GM21447 (cell line): ENCODE data around the gene ZYG11B.
"Not testable (repeated sequence)": the region's sequence is repeated elsewhere in the genome, so short reads cannot be mapped to it uniquely, and the experiment has no call there.

Experiments
- ATAC-seq: cut with Tn5 transposase; IDR thresholded peaks from one replicate; pipeline ENCODE4 v1.9.1; 2021; ENCODE audit not compliant: unreplicated experiment

Gene ZYG11B

DNA sequence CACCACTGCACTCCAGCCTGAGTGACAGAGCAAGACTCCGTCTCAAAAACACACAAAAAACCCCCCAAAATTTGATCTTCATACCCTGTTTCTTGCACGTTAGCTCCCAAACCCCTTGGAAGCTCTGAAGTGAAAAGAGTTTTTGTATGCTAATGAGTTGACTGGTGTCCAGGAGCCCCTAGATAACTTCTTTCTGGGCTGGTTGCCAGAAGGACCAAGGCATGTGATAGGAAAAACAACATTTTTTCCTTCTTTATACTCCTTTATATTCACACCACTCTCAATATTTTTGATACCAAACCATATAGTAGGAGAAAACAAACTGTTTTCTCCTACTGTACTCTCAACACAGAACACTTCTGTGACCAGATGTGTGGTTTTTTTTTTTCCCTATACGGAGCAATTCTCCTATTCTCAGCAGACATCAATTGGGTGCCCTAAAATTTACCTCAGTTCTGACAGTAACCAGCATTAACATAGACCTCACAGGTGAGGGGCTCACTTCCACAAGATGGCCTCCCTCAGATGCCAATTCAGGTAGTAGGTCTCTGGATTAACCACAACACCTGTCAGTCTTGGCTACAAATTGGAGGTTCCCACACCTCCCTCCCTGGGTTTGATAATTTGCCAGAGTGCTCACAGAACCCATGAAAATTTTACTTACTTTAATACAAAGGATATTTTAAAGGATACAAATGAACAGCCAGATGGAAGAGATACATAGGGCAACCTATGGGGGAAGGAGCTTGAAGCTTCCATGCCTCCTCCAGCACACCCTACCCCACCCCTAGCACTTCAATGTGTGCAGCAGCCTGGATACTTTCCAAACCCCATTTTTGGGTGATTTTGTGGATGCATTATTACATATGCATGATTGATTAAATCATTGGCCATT lies 25.6 kb downstream of the ZYG11B start:
- no peak for ATAC-seq

DNA sequence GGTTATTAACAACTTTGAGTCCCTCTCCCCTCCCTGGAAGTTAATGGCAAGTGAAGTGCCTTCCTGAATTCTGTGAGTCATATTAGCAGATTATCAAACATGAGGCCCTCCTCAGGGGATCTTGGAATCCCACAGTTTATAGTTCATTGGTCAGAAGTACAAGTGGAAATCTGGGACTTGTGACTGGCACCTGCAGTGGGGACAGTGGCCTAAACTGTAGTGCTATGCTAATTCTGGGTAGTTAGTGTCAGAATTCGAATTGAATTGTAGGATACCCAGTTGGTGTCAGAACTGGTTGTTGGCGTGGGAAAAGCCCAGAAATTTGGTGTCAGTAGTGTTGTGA lies 26.2 kb downstream of the ZYG11B start:
- no peak for ATAC-seq

DNA sequence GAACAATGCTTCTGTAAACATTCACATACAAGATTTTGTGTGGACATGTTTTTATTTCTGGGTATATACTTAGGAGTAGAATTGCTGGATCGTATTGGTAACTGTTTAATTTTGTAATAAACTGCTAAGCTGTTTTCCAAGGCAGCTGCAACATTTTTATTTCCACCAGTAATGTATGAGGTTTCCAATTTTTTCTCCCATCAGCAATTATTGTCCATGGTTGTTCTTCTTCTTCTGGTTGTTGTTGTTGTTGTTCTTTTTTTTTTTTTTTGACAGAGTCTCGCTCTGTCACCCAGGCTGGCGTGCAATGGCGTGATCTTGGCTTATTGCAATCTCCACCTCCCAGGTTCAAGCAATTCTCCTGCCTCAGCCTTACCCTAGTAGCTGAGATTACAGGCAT lies 26.9 kb downstream of the ZYG11B start:
- ATAC-seq = no peak

DNA sequence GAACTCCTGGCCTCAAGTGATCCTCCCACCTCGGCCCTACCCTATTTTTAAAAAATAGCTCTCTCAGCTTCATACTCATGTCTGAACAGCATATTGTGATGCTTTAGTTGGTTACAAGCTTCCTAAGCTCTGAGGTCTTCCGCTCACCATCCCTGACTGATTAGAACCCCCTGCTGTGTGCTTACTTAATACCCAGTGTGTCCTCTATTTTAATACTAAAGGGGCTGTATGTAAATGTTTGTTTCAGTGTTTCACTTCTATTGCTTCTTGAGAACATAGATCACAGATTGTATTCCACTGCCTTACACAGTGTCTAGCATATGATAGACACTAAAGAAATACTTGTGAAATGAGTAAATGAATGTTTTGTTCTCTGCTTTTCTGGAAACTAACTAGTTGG lies 29.8 kb downstream of the ZYG11B start:
- no peak for ATAC-seq

DNA sequence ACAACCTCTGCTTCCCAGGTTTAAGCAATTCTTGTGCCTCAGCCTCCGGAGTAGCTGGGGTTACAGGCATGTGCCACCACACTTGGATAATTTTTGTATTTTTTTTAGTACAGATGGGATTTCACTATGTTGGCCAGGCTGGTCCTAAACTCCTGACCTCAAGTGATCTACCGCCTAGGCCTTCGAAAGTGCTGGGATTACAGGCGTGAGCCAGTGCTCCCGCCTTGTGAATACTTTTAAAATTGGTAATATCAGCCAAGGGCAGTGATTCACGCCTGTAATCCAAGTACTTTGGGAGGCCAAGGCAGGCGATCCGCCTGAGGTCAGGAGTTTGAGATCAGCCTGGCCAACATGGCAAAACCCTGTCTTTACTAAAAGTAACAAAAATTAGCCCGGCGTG lies 33.7 kb downstream of the ZYG11B start:
- no peak for ATAC-seq

DNA sequence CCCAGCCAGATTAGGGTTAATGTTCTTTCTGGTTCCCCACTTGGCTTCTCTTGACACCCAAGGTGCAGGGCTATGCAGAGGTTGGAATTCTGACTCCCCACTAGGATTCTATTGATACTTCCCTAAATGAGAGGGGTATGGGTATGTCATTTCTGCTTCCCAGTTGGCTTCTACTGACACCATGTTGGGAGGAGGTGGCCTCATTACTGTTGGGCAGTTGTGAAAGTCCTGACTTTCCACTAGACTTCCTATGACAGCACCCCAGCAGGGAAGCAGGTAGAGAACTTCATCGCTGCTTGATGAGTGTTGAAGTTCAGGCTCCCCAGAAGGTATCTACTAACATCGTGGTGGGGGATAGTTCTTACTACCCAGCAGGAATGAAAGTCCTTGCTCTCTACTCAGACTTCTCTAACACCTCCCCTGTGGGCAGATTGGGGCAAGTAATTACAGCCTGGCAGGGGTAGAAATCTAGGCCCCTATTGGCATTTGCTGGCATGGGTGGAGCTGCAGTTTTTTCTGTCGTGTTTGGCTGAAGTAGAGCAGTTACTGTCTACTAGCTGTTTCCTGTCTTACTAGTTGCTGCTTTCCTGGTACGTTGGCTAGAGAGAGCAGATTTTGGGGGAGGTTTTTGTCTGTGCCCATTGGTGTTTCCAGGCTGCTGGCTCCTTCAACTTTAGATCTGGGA lies 41.5 kb downstream of the ZYG11B start:
- no peak for ATAC-seq

DNA sequence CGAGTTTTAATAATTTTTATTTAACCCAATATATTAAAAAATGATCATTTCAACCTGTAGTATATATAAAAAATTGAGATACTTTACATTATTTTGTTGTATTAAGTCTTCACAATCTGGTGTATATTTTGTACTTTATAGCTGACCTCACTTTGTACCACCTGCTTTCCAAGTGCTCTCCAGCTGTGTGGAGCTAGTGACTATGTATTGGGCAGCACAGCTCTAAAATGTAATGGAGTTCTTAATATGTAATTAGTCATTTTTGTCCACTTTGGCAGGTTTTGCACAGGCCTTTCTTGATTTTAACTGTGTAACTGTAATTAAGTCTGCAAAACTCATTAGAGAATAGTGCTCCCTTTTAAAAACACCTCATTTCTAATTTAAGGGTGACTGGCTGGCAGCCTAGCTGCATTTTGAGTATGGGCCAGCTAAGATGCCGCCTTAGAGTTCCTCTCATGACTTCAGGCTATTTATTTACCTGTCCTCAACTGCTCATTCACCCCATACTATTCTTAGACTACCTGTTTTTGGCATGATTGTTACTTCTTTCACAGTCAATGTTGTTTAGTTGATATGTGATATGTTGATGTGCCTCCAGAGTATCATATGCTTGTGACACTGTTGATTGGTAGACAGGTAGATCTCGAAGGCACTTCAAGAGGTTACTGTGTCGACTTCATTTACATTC lies 43.2 kb downstream of the ZYG11B start:
- ATAC-seq = no peak

DNA sequence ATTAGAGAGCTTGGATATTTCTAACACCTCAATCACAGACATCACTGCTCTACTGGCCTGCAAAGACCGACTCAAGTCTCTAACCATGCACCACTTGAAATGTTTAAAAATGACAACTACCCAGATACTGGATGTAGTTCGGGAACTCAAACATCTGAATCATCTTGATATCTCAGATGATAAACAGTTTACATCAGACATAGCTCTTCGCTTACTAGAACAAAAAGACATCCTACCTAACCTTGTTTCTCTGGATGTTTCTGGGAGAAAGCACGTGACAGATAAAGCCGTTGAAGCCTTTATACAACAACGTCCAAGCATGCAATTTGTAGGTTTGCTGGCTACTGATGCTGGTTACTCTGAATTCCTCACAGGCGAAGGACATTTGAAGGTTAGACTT lies 45.1 kb downstream of the ZYG11B start:
- ATAC-seq = no peak

DNA sequence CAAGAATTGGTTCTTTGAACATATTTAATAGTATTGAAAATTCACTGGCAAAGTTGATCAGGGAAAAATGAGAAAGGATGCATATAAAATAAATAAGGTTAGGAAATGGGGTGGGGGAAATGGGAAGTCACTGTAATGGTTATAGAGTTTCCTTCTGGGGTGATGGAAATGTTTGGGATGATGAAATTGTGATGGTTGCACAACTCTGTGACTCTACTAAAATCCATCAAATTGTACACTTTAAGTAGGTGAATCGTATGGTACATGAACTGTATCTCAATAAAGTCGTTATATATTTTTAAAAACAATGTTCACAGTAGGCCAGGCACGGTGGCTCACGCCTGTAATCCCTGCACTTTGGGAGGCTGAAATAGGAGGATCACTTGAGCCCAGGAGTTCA lies 59.9 kb downstream of the ZYG11B start:
- no peak for ATAC-seq

DNA sequence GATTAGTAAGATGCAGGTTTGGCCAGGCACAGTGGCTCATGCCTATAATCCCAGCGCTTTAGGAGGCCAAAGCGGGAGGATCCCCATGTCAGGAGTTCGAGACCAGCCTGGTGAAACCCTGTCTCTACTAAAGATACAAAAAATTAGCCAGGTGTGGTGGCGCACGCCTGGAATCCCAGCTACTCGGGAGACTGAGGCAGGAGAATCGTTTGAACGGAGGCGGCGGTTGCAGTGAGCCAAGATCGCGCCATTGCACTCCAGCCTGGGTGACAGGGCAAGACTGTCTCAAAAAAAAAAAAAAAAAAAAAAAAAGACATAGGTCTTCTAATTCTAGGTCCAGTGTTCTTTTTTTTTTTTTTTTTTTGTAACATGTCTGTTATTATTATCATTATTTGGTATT lies 64.2 kb downstream of the ZYG11B start:
- ATAC-seq = not testable (repeated sequence)

DNA sequence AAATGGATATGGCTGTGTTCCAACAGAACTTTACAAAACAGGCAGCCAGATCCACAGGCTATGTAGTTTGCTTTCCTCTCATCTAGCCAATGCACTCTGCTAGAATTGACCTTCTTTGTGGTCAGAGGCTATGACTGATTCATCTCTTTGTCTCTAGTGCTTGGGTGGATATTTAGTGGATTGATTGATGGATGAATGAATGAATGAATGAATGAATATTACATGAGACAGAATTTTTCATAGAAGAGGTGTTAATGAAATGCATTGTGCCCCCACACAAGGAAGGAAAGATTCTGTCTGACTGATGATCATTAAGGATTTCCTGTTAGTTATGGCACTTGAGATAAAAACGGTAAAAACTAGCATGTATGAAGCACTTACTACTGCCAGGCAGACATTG lies 65.8 kb downstream of the ZYG11B start:
- ATAC-seq = no peak

DNA sequence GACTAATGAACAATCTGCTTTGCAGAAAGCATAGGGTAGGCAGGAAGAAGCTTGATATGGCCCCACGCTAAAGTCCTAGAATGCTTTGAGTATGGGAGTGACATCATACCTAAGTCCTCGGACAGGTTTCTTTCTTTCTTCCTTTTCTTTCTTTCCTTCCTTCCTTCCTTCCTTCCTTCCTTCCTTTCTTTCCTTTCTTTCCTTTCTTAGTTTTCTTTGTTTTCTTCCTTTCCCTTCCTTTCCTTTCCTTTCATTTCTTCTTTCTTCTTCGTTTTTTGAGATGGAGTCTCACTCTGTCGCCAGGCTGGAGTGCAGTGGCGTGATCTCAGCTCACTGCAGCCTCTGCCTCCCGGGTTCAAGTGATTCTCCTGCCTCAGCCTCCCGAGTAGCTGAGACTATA lies 67.5 kb downstream of the ZYG11B start:
- ATAC-seq = not testable (repeated sequence)

DNA sequence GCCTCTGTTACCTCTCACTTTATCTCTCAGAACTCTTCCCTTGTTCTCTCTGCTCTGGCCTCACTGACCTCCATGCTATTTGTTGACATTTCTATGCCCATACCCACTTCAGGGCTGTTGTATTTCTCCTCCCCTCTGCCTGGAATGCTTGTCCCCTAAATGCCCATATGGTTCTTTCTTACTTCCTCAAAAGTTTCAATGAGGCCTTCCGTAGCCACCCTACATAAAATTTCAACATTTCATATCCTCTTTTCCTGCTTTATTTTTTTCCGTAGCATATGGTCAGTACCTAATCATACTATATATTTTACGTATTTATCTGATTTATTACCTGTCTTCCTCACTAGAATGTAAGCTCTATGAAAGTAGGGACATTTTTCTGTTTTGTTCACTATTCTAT lies 69.2 kb downstream of the ZYG11B start:
- no peak for ATAC-seq

DNA sequence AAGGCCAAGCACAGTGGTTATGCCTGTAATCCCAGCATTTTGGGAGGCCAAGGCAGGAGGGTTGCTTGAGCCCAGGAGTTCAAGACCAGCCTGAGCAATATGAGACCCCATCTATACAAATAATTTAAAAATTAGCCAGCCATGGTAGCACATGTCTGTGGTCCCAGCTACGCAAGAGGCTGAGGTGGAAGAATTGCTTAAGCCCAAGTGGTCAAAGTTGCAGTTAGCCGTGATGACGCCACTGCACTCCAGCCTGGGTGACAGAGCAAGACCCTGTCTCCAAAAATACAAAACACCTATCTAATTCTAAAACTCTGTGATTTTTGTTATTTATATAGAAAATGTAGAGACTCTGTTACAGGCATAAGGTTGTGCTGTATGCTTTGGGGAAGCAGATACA lies 72.1 kb downstream of the ZYG11B start:
- no peak for ATAC-seq

DNA sequence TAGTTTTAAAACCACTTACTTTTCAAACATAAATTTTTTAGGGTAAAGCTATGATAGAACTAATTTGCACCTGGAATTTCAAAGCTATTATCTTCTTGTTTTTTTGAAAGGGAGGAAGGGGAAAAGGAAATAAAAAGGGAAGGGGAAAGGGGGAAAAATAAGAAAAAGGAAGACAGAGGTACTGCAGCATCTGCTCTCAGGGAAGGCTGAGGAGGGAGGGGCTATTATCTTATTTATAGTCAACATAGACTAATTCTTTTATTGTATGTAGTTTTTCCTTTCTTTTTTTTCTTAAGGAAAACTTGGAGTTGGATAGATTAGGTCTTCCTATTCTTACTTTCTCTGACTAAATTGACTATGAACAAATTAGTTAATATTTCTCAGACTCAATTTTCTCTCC lies 74.8 kb downstream of the ZYG11B start:
- ATAC-seq = no peak

DNA sequence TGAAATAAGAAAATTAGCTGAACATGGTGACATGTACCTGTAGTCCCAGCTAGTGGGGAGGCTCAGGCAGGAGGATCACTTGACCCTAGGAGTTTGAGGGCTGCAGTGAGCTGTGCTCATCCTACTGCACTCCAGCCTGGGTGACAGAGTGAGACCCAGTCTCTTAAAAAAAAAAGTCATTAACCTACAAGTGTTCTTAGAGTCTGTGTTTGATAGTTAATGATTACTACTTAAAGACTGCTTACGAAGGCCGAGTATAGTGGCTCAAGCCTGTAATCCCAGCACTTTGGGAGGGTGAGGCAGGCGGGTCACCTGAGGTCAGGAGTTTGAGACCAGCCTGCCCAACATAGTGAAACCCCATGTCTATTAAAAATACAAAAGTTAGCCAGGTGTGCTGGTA lies 77.8 kb downstream of the ZYG11B start:
- not testable (repeated sequence) for ATAC-seq

DNA sequence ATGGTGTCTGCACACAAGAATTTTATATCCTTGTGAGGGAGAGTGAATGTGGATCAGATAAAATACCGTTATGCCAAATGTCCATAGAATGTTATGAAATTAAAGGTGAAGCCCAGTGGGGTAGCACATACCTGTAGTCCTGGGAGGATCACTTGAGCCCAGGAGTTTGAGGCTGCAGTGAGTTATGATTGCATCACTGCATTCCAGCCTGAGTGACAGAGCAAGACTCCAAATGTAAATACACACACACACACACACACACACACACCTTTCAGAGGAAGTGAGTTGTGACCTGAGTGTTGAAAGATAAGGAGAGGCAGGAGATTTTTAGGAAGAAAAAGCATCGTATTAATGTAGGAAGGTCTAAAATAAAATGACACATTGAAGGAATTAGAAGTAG lies 88.2 kb downstream of the ZYG11B start:
- ATAC-seq = no peak

DNA sequence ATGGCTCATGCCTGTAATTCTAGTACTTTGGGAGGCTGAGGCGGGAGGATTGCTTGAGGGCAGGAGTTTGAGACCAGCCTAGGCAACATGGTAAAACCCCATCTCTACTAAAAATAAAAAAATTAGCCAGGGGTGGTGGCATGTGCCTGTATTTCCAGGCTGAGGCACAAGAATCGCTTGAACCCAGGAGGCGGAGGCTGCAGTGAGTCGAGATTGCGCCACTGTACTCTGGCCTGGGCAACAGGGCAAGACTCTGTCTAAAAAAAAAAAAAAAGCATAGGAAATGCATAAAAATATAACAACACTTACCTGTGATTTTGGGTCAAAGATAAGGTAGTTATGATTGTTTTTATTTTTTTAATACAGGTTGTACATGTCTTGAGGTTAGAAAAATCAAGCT lies 94.6 kb downstream of the ZYG11B start:
- not testable (repeated sequence) for ATAC-seq

DNA sequence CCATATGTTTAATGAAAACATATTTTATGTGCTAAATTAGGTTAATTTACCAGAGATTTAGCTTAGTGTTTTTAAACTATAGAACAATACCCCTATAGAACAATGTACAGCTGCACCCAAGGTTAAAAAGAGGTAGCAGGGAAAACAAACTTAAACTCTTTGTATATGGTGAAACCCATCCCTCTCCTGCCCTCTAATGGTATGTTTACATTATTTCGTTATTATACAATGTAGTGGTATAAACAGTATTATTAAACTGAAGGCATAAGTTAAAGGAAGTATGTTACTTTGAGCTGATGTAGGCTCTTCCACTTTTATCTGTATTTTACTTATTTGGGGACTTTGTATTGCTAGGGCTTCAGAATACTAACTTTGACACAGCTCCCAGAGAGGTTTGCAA lies 99.6 kb downstream of the ZYG11B start:
- no peak for ATAC-seq

DNA sequence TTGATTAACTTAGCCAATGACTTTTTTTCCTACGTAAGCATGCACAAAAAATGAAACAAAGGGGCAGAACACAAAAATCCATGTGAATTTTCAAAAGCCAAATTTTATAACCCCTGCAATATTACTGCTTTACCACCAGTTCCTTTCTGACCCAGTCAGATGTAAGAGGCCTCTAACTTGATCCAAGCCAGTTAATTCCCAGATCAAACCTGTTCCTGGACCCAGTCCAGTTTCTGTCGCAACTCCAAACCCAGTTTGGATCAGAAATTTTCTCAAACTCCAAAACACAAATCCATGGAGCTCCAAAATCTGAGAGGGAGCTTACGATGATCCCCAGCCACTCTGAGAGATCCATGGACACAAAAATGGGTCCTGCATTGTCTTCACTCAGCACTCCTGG lies 108.5 kb downstream of the ZYG11B start:
- no peak for ATAC-seq

DNA sequence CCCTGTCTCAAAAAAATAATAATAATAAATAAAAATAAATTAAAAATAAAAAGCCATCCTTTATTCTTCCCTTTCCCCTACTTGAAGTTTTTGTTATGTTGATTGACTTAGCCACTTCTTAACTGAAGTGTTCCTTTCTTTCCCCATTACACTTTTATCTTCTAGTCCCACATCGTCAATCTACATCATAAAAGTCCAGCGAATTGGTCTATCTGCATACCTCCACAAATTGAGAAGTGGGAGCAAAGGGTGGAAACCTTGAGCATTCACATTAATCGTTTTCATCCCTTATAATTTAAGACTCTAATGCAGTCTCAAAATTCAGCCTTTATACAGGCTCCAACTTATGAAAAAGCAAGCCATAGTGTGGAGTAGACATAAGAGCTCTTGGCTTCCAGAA lies 109.8 kb downstream of the ZYG11B start:
- ATAC-seq = no peak

DNA sequence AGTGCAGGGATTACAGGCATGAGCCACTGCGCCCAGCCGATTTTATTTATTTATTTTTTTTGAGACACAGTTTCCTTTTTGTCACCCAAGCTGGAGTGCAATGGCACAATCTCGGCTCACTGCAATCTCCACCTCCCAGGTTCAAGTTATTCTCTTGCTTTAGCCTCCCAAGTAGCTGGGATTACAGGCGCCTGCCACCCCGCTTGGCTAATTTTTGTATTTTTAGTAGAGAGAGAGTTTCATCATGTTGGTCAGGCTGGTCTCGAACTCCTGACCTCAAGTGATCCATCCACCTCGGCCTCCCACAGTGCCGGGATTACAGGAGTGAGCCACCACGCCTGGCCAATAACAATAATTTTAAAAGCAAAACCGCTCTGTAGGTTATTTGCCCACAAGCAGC lies 112.9 kb downstream of the ZYG11B start:
- not testable (repeated sequence) for ATAC-seq
